HG03457 (cell line): Measurements from ENCODE around the gene METTL9.
"Not testable (repeated sequence)": the region's sequence is repeated elsewhere in the genome, so short reads cannot be mapped to it uniquely, and the experiment has no call there.

Experiments
- ATAC-seq: cut with Tn5 transposase; IDR thresholded peaks from one replicate; pipeline ENCODE4 v1.9.1; 2021; ENCODE audit warnings: moderate number of reproducible peaks; ENCODE audit not compliant: unreplicated experiment

The METTL9 gene

GRCh38 chr16:21599122-21600030 is at the start of gene METTL9:
Gene METTL9, plus strand, starts transcription at chr16:21599577. Its CDS starts 157 bp downstream, at chr16:21599734.
- ATAC-seq = peak; percentile 80

- ATAC-seq = not testable (repeated sequence)
These were observed 49.4 kb upstream of the METTL9 start for GRCh38 chr16:21549975-21550374.

GRCh38 chr16:21550435-21550834 is 48.9 kb upstream of the METTL9 start:
- not testable (repeated sequence) for ATAC-seq

- ATAC-seq = not testable (repeated sequence)
These were observed 48.3 kb upstream of the METTL9 start for GRCh38 chr16:21551076-21551475.

GRCh38 chr16:21551600-21551999 is 47.8 kb upstream of the METTL9 start:
- ATAC-seq = not testable (repeated sequence)

GRCh38 chr16:21553481-21554296 is 45.7 kb upstream of the METTL9 start:
- not testable (repeated sequence) for ATAC-seq

- peak; percentile 88 for ATAC-seq
These were observed 44.4 kb upstream of the METTL9 start for GRCh38 chr16:21554795-21555585.

GRCh38 chr16:21555621-21556020 is 43.8 kb upstream of the METTL9 start:
- ATAC-seq = not testable (repeated sequence)

GRCh38 chr16:21556026-21556595 is 43.3 kb upstream of the METTL9 start:
- ATAC-seq = not testable (repeated sequence)

GRCh38 chr16:21556651-21557241 is 42.6 kb upstream of the METTL9 start:
- ATAC-seq = not testable (repeated sequence)

- no peak for ATAC-seq
These were observed 38.9 kb upstream of the METTL9 start for GRCh38 chr16:21560462-21560861.

GRCh38 chr16:21563676-21564075 is 35.7 kb upstream of the METTL9 start:
- no peak for ATAC-seq

GRCh38 chr16:21564367-21564766 is 35.0 kb upstream of the METTL9 start:
- not testable (repeated sequence) for ATAC-seq

- no peak for ATAC-seq
These were observed 33.9 kb upstream of the METTL9 start for GRCh38 chr16:21565507-21565860.

- no peak for ATAC-seq
These were observed 33.3 kb upstream of the METTL9 start for GRCh38 chr16:21565861-21566669.

GRCh38 chr16:21566891-21567414 is 32.4 kb upstream of the METTL9 start:
- ATAC-seq = no peak

- ATAC-seq = not testable (repeated sequence)
These were observed 31.9 kb upstream of the METTL9 start for GRCh38 chr16:21567496-21567895.

GRCh38 chr16:21568502-21569189 is 30.7 kb upstream of the METTL9 start:
- ATAC-seq = no peak

- ATAC-seq = no peak
These were observed 28.7 kb upstream of the METTL9 start for GRCh38 chr16:21570676-21571017.
